Activated CD8-positive, alpha-beta memory T cell treated with anti-CD3 and anti-CD28 coated beads, Interleukin-2, amount 10 ng/mL, durations not matched to agents 7 days and 5 days (primary cell): Measurements from ENCODE around the gene ZFAND2B. TPM values are rescaled to one million over a fixed set of nuclear protein-coding genes. Genes with fewer than 3 reads are reported as not detected.

Source experiments
- ATAC-seq: fragments of 150-1000 bp; cut with Tn5 transposase; one replicate; pipeline ENCODE4 v1.10.0; 2021; ENCODE audit warnings: moderate library complexity
- CTCF ChIA-PET: fragments of 350-600 bp; sonication (Branson Sonifier 250); formaldehyde crosslinking; loops from one replicate; lab custom pipeline; 2021; ENCODE audit warnings: antibody characterized with exemption; lab: Charles Lee
- DNase-seq: peaks from one replicate; pipeline ENCODE4 v3.0.0-alpha.2; 2020
- H3K27ac Mint-ChIP-seq: one replicate; pipeline ENCODE4 v1.8.0; 2021; ENCODE audit warnings: mild to moderate bottlenecking, mixed read lengths
- H3K27me3 Mint-ChIP-seq: one replicate; pipeline ENCODE4 v1.8.0; 2021; ENCODE audit warnings: mixed read lengths
- H3K36me3 Mint-ChIP-seq: one replicate; pipeline ENCODE4 v1.8.0; 2021; ENCODE audit warnings: mild to moderate bottlenecking, mixed read lengths
- H3K4me1 Mint-ChIP-seq: one replicate; pipeline ENCODE4 v1.8.0; 2021; ENCODE audit warnings: mixed read lengths
- H3K4me3 Mint-ChIP-seq: one replicate; pipeline ENCODE4 v1.8.0; 2021; ENCODE audit warnings: mild to moderate bottlenecking, moderate library complexity, mixed read lengths
- H3K9me3 Mint-ChIP-seq: one replicate; pipeline ENCODE4 v1.8.0; 2022; ENCODE audit warnings: low read depth, mixed read lengths
- total RNA-seq, 2 experiments: library from RNA; stranded (reverse); gene quantifications; one replicate each; pipeline ENCODE4 v1.2.3, GENCODE V29; 2021

The ZFAND2B gene
- total RNA-seq, 2 experiments from 2014 or later, result 60.2 to 60.6 TPM

DNA sequence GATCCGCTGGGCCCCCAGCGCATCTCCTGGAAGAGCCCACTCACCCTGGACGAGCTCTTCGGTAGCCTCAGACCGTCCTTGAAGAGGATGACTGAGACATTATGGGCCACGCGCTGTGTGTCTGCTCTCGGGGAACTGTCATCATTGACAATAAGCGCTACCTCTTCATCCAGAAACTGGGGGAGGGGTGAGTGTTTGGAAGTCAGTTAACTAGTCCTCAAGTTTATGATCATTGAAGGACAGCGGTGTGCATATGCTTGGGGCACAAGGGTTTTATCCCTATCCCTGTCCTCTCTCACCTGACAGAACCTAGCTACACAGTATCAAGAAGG, 39.3 kb downstream of the ZFAND2B start:
- Mint-ChIP-seq H3K4me1 (peaks cover 67% of the 10 kb centered on the region), H3K27ac (peak overlapping the region; percentile 100), H3K4me3 (peak overlapping the region; percentile 99), H3K9me3 (no peaks in the 10 kb centered on the region), H3K27me3 (no peaks in the 10 kb centered on the region), H3K36me3 (peaks cover 43% of the 10 kb centered on the region)
- CTCF ChIA-PET, result interaction anchor here (1.2 to 2.7 kb wide), 9 partner anchors 9 to 142 kb away, joined by 3 to 25 read pairs (median 9); partner anchors contain the start of genes ANKZF1, ATG9A, DNAJB2 and DNPEP
- no peak for ATAC-seq
- DNase-seq, result peak; percentile 48

DNA sequence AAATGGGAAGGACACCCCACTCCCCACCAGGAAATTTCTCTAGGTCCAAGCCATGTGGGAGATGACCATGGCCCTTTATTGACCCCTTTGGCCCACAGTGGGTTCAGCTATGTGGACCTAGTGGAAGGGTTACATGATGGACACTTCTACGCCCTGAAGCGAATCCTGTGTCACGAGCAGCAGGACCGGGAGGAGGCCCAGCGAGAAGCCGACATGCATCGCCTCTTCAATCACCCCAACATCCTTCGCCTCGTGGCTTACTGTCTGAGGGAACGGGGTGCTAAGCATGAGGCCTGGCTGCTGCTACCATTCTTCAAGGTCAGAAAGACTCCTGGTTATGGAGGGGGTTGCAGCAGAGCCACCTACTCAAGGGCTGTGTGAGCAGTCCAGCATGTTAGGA, 40.0 kb downstream of the ZFAND2B start:
- Mint-ChIP-seq H3K9me3 (no peaks in the 10 kb centered on the region), H3K27ac (peak overlapping the region; percentile 100), H3K27me3 (no peaks in the 10 kb centered on the region), H3K36me3 (peaks cover 50% of the 10 kb centered on the region), H3K4me1 (peaks cover 74% of the 10 kb centered on the region), H3K4me3 (peak overlapping the region; percentile 99)
- no peak for ATAC-seq
- DNase-seq, result peak; percentile 43
- CTCF ChIA-PET, result interaction anchor here (2.7 kb wide), 2 partner anchors 8 to 48 kb away, joined by 19 to 25 read pairs; partner anchors contain the start of gene TUBA4A

DNA sequence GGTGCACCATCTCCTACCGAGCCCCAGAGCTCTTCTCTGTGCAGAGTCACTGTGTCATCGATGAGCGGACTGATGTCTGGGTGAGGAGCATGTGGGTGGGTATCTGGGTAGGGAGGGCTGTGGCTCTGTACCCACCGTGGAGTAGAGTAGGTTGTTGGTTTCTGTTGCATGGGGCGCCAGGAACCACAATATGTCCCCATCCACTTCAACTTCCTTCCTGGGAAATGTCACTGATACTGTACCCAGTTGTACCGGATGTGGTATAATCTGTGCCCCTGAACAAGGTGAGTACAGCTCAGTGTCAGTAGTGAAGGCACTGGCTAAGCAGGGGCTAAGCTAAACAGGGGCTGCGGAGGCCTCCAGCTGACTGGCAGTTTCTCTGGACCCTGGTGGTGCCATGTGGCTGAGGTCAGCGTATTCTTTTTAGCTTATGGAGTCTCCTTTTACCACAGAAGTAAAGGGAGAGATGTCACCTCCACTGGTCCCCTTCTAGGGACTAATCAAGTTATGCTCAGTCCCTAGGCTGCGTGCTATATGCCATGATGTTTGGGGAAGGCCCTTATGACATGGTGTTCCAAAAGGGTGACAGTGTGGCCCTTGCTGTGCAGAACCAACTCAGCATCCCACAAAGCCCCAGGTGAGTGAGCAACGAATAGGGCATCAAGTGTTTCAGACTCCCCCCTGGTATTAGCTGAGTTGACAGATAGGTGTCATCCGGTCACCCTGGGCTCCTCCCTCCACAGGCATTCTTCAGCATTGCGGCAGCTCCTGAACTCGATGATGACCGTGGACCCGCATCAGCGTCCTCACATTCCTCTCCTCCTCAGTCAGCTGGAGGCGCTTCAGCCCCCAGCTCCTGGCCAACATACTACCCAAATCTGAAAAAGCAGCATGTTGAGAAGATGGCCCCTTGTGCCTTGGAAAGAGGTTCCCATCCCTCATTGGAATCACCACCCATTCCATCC, 41.4 kb downstream of the ZFAND2B start:
- Mint-ChIP-seq H3K27me3 (no peaks in the 10 kb centered on the region), H3K9me3 (no peaks in the 10 kb centered on the region), H3K4me1 (peaks cover 81% of the 10 kb centered on the region), H3K27ac (peak overlapping the region; percentile 100), H3K4me3 (peak overlapping the region; percentile 99), H3K36me3 (peaks cover 60% of the 10 kb centered on the region)
- CTCF ChIA-PET, result interaction anchor here (0.7 to 3.5 kb wide), 12 partner anchors 9 to 88 kb away, joined by 3 to 31 read pairs (median 5); partner anchors contain the start of genes ANKZF1, ATG9A, CNPPD1 and DNAJB2
- peak; percentile 84 for DNase-seq
- ATAC-seq, result peak; percentile 38

DNA sequence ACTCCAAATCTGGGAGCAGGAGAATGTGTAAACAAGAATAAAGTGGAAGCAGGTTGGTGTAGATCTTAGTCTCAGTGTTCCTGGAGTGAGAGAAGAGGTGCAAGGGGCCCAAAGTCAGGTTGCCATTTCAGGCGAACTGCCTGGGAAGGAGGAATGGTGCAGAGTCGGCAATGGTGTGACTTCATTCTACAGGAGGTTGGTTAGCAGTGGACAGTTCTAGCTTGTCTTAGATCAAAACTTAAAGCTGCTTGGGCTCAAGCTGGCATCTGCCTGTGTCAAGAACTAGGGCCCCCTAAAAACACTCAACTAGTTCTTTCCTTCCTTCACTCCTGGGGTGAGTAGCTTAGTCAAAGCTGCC, 42.2 kb downstream of the ZFAND2B start:
- CTCF ChIA-PET, result interaction anchor here (1.1 to 3.5 kb wide), 9 partner anchors 19 to 89 kb away, joined by 4 to 31 read pairs (median 7); partner anchors contain the start of genes ANKZF1, ATG9A, CNPPD1 and DNAJB2
- DNase-seq, result no peak
- H3K27me3 Mint-ChIP-seq, result no peaks in the 10 kb centered on the region
- H3K9me3 Mint-ChIP-seq, result no peaks in the 10 kb centered on the region
- peaks cover 77% of the 10 kb centered on the region for H3K4me1 Mint-ChIP-seq
- ATAC-seq, result no peak
- H3K4me3 Mint-ChIP-seq, result peak overlapping the region; percentile 99
- H3K36me3 Mint-ChIP-seq, result peaks cover 60% of the 10 kb centered on the region
- peak overlapping the region; percentile 100 for H3K27ac Mint-ChIP-seq

DNA sequence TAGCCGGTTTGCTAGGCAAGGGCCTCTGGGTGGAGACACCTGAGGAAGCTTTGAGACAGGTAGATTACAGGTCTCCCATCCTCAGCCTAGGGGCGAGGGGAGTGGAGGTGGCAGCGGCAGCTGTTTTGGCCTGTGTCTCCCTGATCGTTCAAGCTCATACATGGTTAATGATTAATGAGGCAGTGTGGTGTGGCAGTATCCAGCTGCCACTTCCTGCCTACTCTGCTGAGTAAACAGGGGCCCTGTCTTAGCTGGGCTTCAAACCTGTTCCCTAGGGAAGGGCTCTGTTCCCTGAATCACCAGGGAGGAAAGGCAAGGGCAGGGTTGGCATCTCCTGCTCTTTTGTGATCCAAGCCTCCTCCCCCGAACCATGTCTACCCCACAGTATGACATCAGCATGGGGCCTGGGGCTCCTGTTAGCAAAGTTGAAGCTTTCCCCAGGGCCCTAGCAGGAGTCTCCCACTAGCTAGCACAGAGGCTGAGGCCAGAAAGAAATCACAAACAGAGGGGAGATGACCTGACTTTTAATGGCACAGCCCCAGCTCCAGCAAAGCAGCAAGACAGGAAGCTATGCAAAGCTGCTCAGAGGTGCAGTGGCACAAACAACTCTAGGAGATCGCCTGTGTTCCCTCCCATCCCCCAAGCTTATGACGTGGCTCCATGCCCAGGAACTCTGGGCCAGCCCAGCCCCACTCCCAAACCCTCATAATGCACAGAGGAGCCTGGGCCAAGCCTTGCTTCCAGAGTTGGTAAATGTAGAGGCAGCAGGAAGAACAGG, 42.8 kb downstream of the ZFAND2B start:
- Mint-ChIP-seq H3K4me3 (peak overlapping the region; percentile 99), H3K27ac (peak overlapping the region; percentile 100), H3K4me1 (peaks cover 73% of the 10 kb centered on the region), H3K27me3 (no peaks in the 10 kb centered on the region), H3K9me3 (no peaks in the 10 kb centered on the region), H3K36me3 (peaks cover 60% of the 10 kb centered on the region)
- CTCF ChIA-PET, result interaction anchor here (0.7 to 3.5 kb wide), 15 partner anchors 10 to 269 kb away, joined by 3 to 31 read pairs (median 5); partner anchors contain the start of genes ANKZF1, ATG9A, CNPPD1 and DNAJB2
- no peak for ATAC-seq
- peak; percentile 72 for DNase-seq

DNA sequence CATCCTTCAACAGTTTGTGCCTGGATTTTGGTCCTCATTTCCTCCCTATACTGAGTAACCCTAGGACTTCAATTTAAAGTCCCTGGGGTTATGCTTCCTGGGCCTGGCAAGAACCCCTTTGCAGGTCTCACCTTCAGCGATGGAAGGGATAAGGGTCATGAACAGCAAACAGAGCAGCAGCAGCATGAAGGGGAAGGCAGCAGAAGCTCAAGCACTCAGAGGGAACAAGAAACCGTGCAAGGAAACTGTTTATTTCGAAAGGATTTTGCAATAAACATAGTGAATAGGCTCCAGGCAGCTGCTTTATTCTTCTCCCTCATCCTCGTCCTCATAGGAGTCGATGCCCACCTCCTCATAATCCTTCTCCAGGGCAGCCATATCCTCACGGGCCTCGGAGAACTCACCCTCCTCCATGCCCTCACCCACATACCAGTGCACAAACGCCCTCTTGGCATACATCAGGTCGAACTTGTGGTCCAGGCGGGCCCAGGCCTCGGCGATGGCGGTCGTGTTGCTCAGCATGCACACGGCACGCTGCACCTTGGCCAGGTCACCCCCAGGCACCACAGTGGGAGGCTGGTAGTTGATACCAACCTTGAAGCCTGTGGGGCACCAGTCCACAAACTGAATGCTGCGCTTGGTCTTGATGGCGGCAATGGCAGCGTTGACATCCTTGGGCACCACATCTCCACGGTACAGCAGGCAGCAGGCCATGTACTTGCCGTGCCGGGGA, 43.6 kb downstream of the ZFAND2B start:
- CTCF ChIA-PET, result interaction anchor here (0.7 to 3.5 kb wide), 13 partner anchors 10 to 270 kb away, joined by 3 to 31 read pairs (median 5); partner anchors contain the start of genes ANKZF1, ATG9A, CNPPD1 and DNAJB2
- no peaks in the 10 kb centered on the region for H3K27me3 Mint-ChIP-seq
- H3K9me3 Mint-ChIP-seq, result no peaks in the 10 kb centered on the region
- H3K27ac Mint-ChIP-seq, result peak overlapping the region; percentile 100
- peaks cover 73% of the 10 kb centered on the region for H3K4me1 Mint-ChIP-seq
- H3K4me3 Mint-ChIP-seq, result peak overlapping the region; percentile 99
- H3K36me3 Mint-ChIP-seq, result peaks cover 60% of the 10 kb centered on the region
- ATAC-seq (no peak), DNase-seq (peak; percentile 44)

DNA sequence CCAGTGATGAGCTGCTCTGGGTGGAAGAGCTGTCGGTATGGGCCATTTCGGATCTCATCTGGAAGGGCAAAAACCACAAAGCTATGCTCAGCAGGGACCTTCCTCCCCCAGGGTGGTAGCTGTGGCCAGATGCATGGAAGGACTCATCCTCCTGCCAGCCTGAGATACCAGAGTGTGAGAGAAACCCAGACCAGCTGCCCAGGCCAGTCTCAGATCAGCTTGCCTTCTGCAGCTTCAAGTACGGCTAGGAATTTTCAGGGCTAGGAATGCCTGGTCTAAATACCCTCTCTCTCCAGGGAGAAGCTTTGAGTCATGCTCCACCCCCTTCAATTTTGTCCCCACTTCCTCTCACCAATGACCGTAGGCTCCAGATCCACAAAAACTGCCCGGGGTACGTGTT, 45.1 kb downstream of the ZFAND2B start:
- Mint-ChIP-seq H3K9me3 (no peaks in the 10 kb centered on the region), H3K4me3 (peak overlapping the region; percentile 99), H3K4me1 (peaks cover 66% of the 10 kb centered on the region), H3K27me3 (no peaks in the 10 kb centered on the region), H3K27ac (peak overlapping the region; percentile 97), H3K36me3 (peaks cover 56% of the 10 kb centered on the region)
- CTCF ChIA-PET, result interaction anchor here (0.8 to 6.4 kb wide), 7 partner anchors 22 to 92 kb away, joined by 3 to 73 read pairs (median 9); partner anchors contain the start of genes ABCB6, ANKZF1, ATG9A and DNAJB2
- DNase-seq (no peak), ATAC-seq (no peak)

DNA sequence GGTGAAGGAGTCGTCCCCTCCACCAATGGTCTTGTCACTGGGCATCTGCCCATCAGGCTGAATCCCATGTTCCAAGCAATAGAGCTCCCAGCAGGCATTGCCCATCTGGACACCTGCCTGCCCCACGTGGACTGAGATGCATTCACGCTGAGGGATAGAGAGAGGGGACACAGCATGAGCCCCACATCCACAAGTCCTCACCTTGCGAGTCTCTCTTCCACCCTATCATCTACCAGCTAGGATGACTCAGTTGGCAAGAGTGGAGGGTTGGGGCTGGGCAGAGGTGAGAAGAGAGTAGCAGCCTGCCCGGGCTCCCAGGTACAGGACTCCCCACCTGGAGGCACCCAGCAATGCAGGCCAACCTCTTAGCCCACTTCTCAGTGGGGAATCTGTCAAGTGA, 45.5 kb downstream of the ZFAND2B start:
- no peaks in the 10 kb centered on the region for H3K9me3 Mint-ChIP-seq
- DNase-seq, result peak; percentile 57
- no peaks in the 10 kb centered on the region for H3K27me3 Mint-ChIP-seq
- peaks cover 53% of the 10 kb centered on the region for H3K36me3 Mint-ChIP-seq
- CTCF ChIA-PET, result interaction anchor here (0.8 to 6.4 kb wide), 8 partner anchors 10 to 92 kb away, joined by 3 to 73 read pairs (median 8); partner anchors contain the start of genes ABCB6, ANKZF1, ATG9A and DNAJB2
- H3K4me3 Mint-ChIP-seq, result peak overlapping the region; percentile 99
- H3K27ac Mint-ChIP-seq, result peak overlapping the region; percentile 97
- peaks cover 61% of the 10 kb centered on the region for H3K4me1 Mint-ChIP-seq
- ATAC-seq, result no peak

DNA sequence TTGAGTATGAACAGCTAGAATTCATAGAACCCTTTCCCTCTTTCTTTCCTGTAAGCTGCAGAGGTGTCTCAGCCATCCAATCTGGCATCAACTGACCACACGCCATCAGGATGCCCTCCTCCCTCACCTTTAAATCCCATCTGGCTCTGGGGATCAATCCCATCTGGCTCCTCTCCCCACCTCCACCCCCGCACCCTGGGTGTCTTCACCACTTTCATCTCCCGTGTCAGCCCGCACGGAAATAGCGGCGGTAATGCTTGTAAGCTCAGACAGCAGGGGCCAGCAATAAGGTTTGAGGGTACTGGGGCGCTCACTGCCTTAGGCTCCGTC, 46.0 kb downstream of the ZFAND2B start:
- H3K27ac Mint-ChIP-seq, result peak overlapping the region; percentile 97
- DNase-seq (no peak), ATAC-seq (peak; percentile 0)
- H3K4me3 Mint-ChIP-seq, result peak overlapping the region; percentile 99
- H3K27me3 Mint-ChIP-seq, result no peaks in the 10 kb centered on the region
- peaks cover 51% of the 10 kb centered on the region for H3K36me3 Mint-ChIP-seq
- CTCF ChIA-PET, result interaction anchor here (0.8 to 6.4 kb wide), 8 partner anchors 10 to 93 kb away, joined by 3 to 73 read pairs (median 8); partner anchors contain the start of genes ABCB6, ANKZF1, ATG9A and DNAJB2
- peaks cover 57% of the 10 kb centered on the region for H3K4me1 Mint-ChIP-seq
- H3K9me3 Mint-ChIP-seq, result no peaks in the 10 kb centered on the region

DNA sequence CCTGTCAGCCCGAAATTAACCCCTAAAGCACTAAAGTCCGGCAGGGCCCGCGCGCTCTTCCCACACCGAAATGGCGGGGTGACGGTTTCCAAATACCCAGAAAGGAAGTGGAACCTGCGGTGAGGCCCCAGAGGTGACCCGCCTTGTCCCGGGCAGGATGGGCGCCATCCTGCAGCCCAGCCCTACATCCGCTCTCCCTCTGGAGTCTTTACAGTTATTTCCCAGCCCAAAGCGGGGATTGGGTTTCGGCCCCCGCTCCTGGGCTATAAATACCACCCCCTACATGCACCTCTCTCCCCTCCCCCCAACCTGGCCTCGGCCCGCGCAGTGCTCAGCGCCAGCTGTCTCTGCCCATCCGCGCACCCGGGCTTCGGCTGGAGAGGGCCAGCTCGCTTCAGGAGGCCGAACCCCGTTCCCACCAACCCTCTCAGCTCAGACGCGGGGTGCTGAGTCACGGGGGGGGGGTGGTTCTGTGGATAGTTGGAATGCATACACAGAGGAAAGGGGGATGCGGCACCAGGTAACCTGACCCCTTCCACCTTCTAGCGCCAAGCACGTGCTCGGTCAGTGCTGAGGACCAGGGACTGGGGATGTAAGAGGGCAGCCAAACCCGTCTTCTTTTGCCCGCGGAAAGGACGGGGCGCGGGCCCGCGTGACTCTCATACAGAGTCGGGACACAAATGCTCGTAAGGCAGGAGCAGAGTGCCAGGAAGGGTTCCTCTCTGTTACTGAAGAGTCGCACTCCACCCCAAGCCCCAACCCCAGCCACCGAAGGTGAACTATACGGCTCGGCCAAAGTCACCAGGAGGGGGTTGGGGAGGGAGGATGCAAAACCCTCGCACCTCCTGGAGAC, 46.5 kb downstream of the ZFAND2B start, which contains the start of gene TUBA4B:
Gene TUBA4B (plus strand): TSS at position 344 of the 853 bp plus-strand sequence. CDS start 165 bp downstream, at position 509.
- peak within 1 kb of the TSS; percentile 99 for H3K4me3 Mint-ChIP-seq
- peak; percentile 31 for ATAC-seq
- H3K27ac Mint-ChIP-seq, result peak within 1 kb of the TSS; percentile 97
- CTCF ChIA-PET, result interaction anchor here (0.8 to 6.4 kb wide), 9 partner anchors 8 to 50 kb away, joined by 3 to 73 read pairs (median 9); partner anchors contain the start of genes ABCB6, ANKZF1, ATG9A and DNAJB2
- H3K9me3 Mint-ChIP-seq, result no peaks in the 10 kb centered on the region
- H3K4me1 Mint-ChIP-seq, result peaks cover 51% of the 10 kb centered on the region
- H3K27me3 Mint-ChIP-seq, result no peaks in the 10 kb centered on the region
- DNase-seq, result peak; percentile 85
- H3K36me3 Mint-ChIP-seq, result peaks cover 45% of the 10 kb centered on the region
